ENCODE data around the gene APPL1. TPM values are rescaled to one million over a fixed set of nuclear protein-coding genes. Genes with fewer than 3 reads are reported as not detected.
A peak's percentile ranks its signal among the peaks of the same experiment; 100 is the strongest.

The APPL1 gene
- total RNA-seq, 1 experiment from 2014 or later, result 30.7 TPM

- no peak for DNase-seq (ENCODE audit: low read depth)
Observed at GRCh38 chr3:57268416-57268815, 40.9 kb downstream of the APPL1 start.

- peak; percentile 6 for DNase-seq (ENCODE audit: low read depth)
Observed at GRCh38 chr3:57274845-57275244, 47.3 kb downstream of the APPL1 start.

- no peak for DNase-seq (ENCODE audit: low read depth)
Observed at GRCh38 chr3:57275393-57275792, 47.9 kb downstream of the APPL1 start.

- DNase-seq (ENCODE audit: low read depth), result no peak
Observed at GRCh38 chr3:57278237-57278636, 50.7 kb downstream of the APPL1 start.

GRCh38 chr3:57279685-57280084, 52.2 kb downstream of the APPL1 start:
- no peak for DNase-seq (ENCODE audit: low read depth)

- DNase-seq (ENCODE audit: low read depth), result peak; percentile 25
Observed at GRCh38 chr3:57281715-57282114, 54.2 kb downstream of the APPL1 start.

GRCh38 chr3:57283334-57283733, 55.8 kb downstream of the APPL1 start:
- no peak for DNase-seq (ENCODE audit: low read depth)

GRCh38 chr3:57287205-57287604, 59.7 kb downstream of the APPL1 start:
- DNase-seq (ENCODE audit: low read depth), result no peak

GRCh38 chr3:57288403-57288802, 60.9 kb downstream of the APPL1 start:
- DNase-seq (ENCODE audit: low read depth), result no peak

- DNase-seq (ENCODE audit: low read depth), result no peak
Observed at GRCh38 chr3:57292159-57292896, 64.8 kb downstream of the APPL1 start, which contains the start of gene ASB14. Gene ASB14, minus strand, starts transcription at chr3:57292685. Its CDS starts 652 bp downstream, at chr3:57292033.

GRCh38 chr3:57292897-57293526, 65.5 kb downstream of the APPL1 start:
- no peak for DNase-seq (ENCODE audit: low read depth)

- DNase-seq (ENCODE audit: low read depth), result peak; percentile 61
Observed at GRCh38 chr3:57298041-57298440, 70.5 kb downstream of the APPL1 start.

- DNase-seq (ENCODE audit: low read depth), result peak; percentile 19
Observed at GRCh38 chr3:57303520-57303919, 76.0 kb downstream of the APPL1 start.

GRCh38 chr3:57309769-57310360, 82.3 kb downstream of the APPL1 start:
- DNase-seq (ENCODE audit: low read depth), result no peak

GRCh38 chr3:57314204-57314603, 86.7 kb downstream of the APPL1 start:
- DNase-seq (ENCODE audit: low read depth), result no peak

Other genes with a start within 250 kb of the APPL1 start
- 0.34 TPM in 1 of 2 replicates, not detected in the other for gene SPATA12, start 167.1 kb upstream of the APPL1 start, total RNA-seq (2014; rRNA removed; shearing (Covaris generic))
- 0.46 and 0.71 TPM in 2 replicates for gene IL17RD, start 62.4 kb upstream of the APPL1 start, total RNA-seq (2014; rRNA removed; shearing (Covaris generic))
- 0.11 TPM in 1 of 2 replicates, not detected in the other for gene HESX1, start 27.8 kb upstream of the APPL1 start, total RNA-seq (2014; rRNA removed; shearing (Covaris generic))
- gene ASB14, start 65.0 kb downstream of the APPL1 start, total RNA-seq (2014; rRNA removed; shearing (Covaris generic)), result not detected in 2 replicates

All from Daoy (cell line).